ENCODE data around the gene TOR2A. TPM values are rescaled to one million over a fixed set of nuclear protein-coding genes. Genes with fewer than 3 reads are reported as not detected.
A peak's percentile ranks its signal among the peaks of the same experiment; 100 is the strongest.

Gene TOR2A
- total and polyA plus RNA-seq, 2 donors (not counting 3 experiments of a cell fraction or from before 2014, with no cell fraction given) = 19.3 to 23.9 TPM

- intact Hi-C loops (cut with micrococcal nuclease) = loop anchor here (1.0 to 2.0 kb wide), 4 partner anchors 17 to 67 kb away; partner anchors contain the start of genes FPGS and TOR2A
These were observed 36.6 kb upstream of the TOR2A start for GRCh38 chr9:127771570-127772189.

More at GRCh38 chr9:127771570-127772189, 36.6 kb upstream of the TOR2A start:
- Histone ChIP-seq H3K27me3 (ENCODE audit: control insufficient read depth in 2 of 2, insufficient read depth in 2 of 2, low read length in 2 of 2) (no peaks in the 10 kb centered on the region), H3K4me1 (ENCODE audit: control insufficient read depth, extremely low read depth, insufficient read depth, low read length) (peaks cover 35% of the 10 kb centered on the region), H3K36me3 (ENCODE audit: control insufficient read depth in 2 of 2, extremely low read depth in 1 of 2, insufficient read depth in 2 of 2, low read length in 2 of 2) (peaks cover 4 to 5% of the 10 kb centered on the region in 2 experiments), H3K79me2 (ENCODE audit: control insufficient read depth, insufficient read depth, low read length) (peaks cover 39% of the 10 kb centered on the region), H3K9ac (replicated peaks; ENCODE audit: extremely low read depth, insufficient read depth, low read length) (no peak overlapping the region), H3K9me1 (replicated peaks; ENCODE audit: control insufficient read depth, extremely low read depth, insufficient read depth, low read length) (no peaks in the 10 kb centered on the region), H4K20me1 (replicated peaks; ENCODE audit: control insufficient read depth, extremely low read depth, insufficient read depth, low read length) (no peaks in the 10 kb centered on the region), H3K9me3 (replicated peaks; ENCODE audit: control insufficient read depth, insufficient read depth, low read length) (no peaks in the 10 kb centered on the region), H3K4me2 (ENCODE audit: insufficient read depth, low read length) (peak overlapping the region; percentile 47), H2AFZ (ENCODE audit: low read depth, low read length) (peak overlapping the region; percentile 68), H3K4me3 (replicated peaks in 1 of 3; ENCODE audit: insufficient read depth in 1 of 3, low read depth in 1 of 3, low read length in 3 of 3) (no peak overlapping the region), H3K27ac (ENCODE audit: insufficient read depth, low read depth, low read length) (no peak overlapping the region)
- dilution Hi-C loops (cut with MboI; ENCODE audit: extremely low pct_ligation_motif_present, low sequenced_read_pairs) = no loop called here
- BruUV-seq (replicated peaks) = no TSS peak
- ChIA-PET CTCF (interaction anchor here (0.5 to 11.3 kb wide), 10 partner anchors 9 to 193 kb away, joined by 3 to 167 read pairs (median 6); partner anchors contain the start of genes CDK9, SH2D3C and TOR2A), POLR2A (interaction anchor here (0.6 to 2.8 kb wide), 13 partner anchors 10 to 98 kb away, joined by 3 to 24 read pairs (median 4); partner anchors contain the start of gene CDK9)
- FAIRE-seq (no peak), DNase-seq (ENCODE audit: low read depth, low spot score) (no peak)
- no peak for TF ChIP-seq GATA2 (IDR thresholded peaks at IDR 0.05; ENCODE audit: insufficient read depth, insufficient read length, low read depth, low read length)
- no peak for TF ChIP-seq CTCF (IDR thresholded peaks at IDR 0.05; ENCODE audit: extremely low read depth in 1 of 2, insufficient read depth in 1 of 2, low read depth in 1 of 2, low read length in 2 of 2)
- TF ChIP-seq FOS (IDR thresholded peaks at IDR 0.05; ENCODE audit: borderline replicate concordance, insufficient read depth, low read length) = no peak
- no peak for TF ChIP-seq POLR2A (IDR thresholded peaks at IDR 0.05; ENCODE audit: low read depth, low read length)
- TF ChIP-seq JUN (IDR thresholded peaks at IDR 0.05; ENCODE audit: borderline replicate concordance, insufficient read depth, insufficient read length, low read depth) = no peak
- TF ChIP-seq EZH2 (IDR thresholded peaks at IDR 0.05; ENCODE audit: borderline replicate concordance, low read depth, low read length, severe bottlenecking) = no peak
- no peak for TF ChIP-seq MYC (IDR thresholded peaks at IDR 0.05; ENCODE audit: low read depth, low read length)
- no peak for TF ChIP-seq POLR2AphosphoS5 (IDR thresholded peaks at IDR 0.05; ENCODE audit: insufficient read depth, low read depth, low read length)
- TF ChIP-seq MAX (IDR thresholded peaks at IDR 0.05; ENCODE audit: insufficient read depth, insufficient read length) = no peak

Data from endothelial cell of umbilical vein (primary cell).